ENCODE data around the gene USP8. TPM values are rescaled to one million over a fixed set of nuclear protein-coding genes. Genes with fewer than 3 reads are reported as not detected.

The USP8 gene
- total RNA-seq (10 to 100 TPM; 32.5 to 42.8 TPM), polyA plus RNA-seq (10 to 100 TPM; 20.4 to 32.5 TPM)

DNA sequence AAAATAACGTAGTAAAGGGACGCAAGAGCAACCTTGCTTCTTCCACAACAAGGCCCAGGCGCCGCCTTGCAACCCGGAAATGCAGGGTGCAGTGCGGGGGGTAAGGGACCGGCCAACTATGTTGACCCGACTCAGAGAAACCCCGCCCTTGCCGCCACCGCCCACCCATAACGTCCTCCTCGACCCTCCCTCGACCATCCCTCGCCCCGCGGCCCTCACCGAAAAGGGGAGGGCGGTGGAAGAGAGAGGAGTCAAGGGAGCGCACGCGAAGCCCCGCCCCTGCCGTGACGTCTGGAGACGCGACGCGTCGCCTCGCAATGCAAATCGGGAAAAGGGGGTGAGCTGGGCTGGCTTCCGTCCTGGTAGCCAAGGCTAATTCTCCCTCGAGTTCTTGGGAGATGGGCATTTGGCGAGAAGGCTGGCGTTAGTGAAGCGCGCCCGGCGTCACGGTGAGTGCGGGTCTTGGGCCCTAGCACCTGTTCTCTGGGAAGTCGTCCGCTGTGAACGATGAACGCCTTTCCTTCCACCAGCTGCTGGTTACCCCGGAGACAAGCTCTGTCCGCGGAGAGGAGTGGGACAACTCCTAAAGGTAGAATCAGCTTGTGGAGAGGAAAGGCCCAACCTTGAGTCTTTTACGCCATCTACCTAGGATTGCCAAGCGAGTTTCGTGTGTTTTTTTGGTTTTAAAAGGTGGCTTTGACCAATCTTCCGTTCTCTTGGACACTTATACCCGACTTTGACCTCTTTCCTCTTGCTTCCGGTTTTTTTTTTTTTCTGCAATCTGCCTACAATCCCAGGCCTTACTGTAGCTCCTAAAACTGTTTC, at the start of gene USP8:
USP8 (plus strand) TSS at position 340 of the 825 bp plus-strand sequence. CDS start 14,669 bp downstream, outside the sequence.
- Histone ChIP-seq H3K9ac (ENCODE audit: low read depth in 1 of 2, low read length in 2 of 2) (peak within 1 kb of the TSS; percentile 98 to 99), H3K36me3 (ENCODE audit: control insufficient read depth in 4 of 4, insufficient read depth in 3 of 4, low read depth in 1 of 4, low read length in 3 of 4) (peaks cover 0 to 2% (median 0%) of the 10 kb centered on the region in 4 donors), H3K9me3 (ENCODE audit: control insufficient read depth in 4 of 4, low read length in 3 of 4) (no peaks in the 10 kb centered on the region), H3K27ac (ENCODE audit: low read depth in 1 of 2, low read length in 2 of 2) (peak within 1 kb of the TSS; percentile 79 to 96), H3K4me1 (ENCODE audit: control insufficient read depth in 4 of 4, insufficient read depth in 4 of 4, low read length in 3 of 4) (peaks cover 4 to 21% (median 17%) of the 10 kb centered on the region in 4 donors), H3K27me3 (ENCODE audit: control insufficient read depth in 4 of 4, insufficient read depth in 4 of 4, low read length in 3 of 4) (no peaks in the 10 kb centered on the region), H3K4me3 (ENCODE audit: low read depth in 1 of 3, low read length in 3 of 3) (peak within 1 kb of the TSS; percentile 72 to 100 (median 82))
- TF ChIP-seq FOXA2 (IDR thresholded peaks at IDR 0.05) (no peak), MAX (IDR thresholded peaks at IDR 0.05) (peak; percentile 79), RXRA (IDR thresholded peaks at IDR 0.05) (peak; percentile 79), ZBTB33 (IDR thresholded peaks at IDR 0.05) (peak; percentile 73), JUND (IDR thresholded peaks at IDR 0.05) (peak in 1 of 2 donors; percentile 23), EGR1 (IDR thresholded peaks at IDR 0.05; ENCODE audit: low read depth in 2 of 2) (peak; percentile 82 to 86), NR2F2 (IDR thresholded peaks at IDR 0.05) (peak; percentile 39), GABPA (IDR thresholded peaks at IDR 0.05 in 1 of 2, conservative IDR thresholded peaks at IDR 0.05 in 1 of 2) (peak in 1 of 2 donors; percentile 86), FOXA1 (IDR thresholded peaks at IDR 0.05) (no peak), SP1 (IDR thresholded peaks at IDR 0.05) (peak; percentile 74), YY1 (IDR thresholded peaks at IDR 0.05) (peak; percentile 89), HNF4G (IDR thresholded peaks at IDR 0.05) (peak; percentile 26), RAD21 (IDR thresholded peaks at IDR 0.05) (peak; percentile 28 to 51), TAF1 (conservative IDR thresholded peaks at IDR 0.05) (peak; percentile 87), HNF4A (conservative IDR thresholded peaks at IDR 0.05) (peak; percentile 16 to 34)
- TF ChIP-seq, protein P1, sequence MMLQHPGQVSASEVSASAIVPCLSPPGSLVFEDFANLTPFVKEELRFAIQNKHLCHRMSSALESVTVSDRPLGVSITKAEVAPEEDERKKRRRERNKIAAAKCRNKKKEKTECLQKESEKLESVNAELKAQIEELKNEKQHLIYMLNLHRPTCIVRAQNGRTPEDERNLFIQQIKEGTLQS (IDR thresholded peaks at IDR 0.05) = no peak
- TF ChIP-seq, protein P2, sequence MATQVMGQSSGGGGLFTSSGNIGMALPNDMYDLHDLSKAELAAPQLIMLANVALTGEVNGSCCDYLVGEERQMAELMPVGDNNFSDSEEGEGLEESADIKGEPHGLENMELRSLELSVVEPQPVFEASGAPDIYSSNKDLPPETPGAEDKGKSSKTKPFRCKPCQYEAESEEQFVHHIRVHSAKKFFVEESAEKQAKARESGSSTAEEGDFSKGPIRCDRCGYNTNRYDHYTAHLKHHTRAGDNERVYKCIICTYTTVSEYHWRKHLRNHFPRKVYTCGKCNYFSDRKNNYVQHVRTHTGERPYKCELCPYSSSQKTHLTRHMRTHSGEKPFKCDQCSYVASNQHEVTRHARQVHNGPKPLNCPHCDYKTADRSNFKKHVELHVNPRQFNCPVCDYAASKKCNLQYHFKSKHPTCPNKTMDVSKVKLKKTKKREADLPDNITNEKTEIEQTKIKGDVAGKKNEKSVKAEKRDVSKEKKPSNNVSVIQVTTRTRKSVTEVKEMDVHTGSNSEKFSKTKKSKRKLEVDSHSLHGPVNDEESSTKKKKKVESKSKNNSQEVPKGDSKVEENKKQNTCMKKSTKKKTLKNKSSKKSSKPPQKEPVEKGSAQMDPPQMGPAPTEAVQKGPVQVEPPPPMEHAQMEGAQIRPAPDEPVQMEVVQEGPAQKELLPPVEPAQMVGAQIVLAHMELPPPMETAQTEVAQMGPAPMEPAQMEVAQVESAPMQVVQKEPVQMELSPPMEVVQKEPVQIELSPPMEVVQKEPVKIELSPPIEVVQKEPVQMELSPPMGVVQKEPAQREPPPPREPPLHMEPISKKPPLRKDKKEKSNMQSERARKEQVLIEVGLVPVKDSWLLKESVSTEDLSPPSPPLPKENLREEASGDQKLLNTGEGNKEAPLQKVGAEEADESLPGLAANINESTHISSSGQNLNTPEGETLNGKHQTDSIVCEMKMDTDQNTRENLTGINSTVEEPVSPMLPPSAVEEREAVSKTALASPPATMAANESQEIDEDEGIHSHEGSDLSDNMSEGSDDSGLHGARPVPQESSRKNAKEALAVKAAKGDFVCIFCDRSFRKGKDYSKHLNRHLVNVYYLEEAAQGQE (IDR thresholded peaks at IDR 0.05) = peak; percentile 88
- TF ChIP-seq, protein P3, sequence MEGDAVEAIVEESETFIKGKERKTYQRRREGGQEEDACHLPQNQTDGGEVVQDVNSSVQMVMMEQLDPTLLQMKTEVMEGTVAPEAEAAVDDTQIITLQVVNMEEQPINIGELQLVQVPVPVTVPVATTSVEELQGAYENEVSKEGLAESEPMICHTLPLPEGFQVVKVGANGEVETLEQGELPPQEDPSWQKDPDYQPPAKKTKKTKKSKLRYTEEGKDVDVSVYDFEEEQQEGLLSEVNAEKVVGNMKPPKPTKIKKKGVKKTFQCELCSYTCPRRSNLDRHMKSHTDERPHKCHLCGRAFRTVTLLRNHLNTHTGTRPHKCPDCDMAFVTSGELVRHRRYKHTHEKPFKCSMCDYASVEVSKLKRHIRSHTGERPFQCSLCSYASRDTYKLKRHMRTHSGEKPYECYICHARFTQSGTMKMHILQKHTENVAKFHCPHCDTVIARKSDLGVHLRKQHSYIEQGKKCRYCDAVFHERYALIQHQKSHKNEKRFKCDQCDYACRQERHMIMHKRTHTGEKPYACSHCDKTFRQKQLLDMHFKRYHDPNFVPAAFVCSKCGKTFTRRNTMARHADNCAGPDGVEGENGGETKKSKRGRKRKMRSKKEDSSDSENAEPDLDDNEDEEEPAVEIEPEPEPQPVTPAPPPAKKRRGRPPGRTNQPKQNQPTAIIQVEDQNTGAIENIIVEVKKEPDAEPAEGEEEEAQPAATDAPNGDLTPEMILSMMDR (IDR thresholded peaks at IDR 0.05; ENCODE audit: low read depth, low read length, missing input control) = no peak
- DNase-seq (ENCODE audit: low spot score) = peak; percentile 96
- WGBS = under 1% methylated on average over 55 of the region's 55 CpGs
